HL-60 (cell line): Measurements from ENCODE around the gene AURKA.

ENCODE experiments used
- DNase-seq, 2 experiments: peaks; one replicate each; pipeline ENCODE4 v3.0.0-alpha.2; 2010 to 2020; ENCODE audit warnings: low read depth in 1 of 2, low spot score in 1 of 2
- H3K27ac ChIP-seq: fragments of 250-450 bp; sonication (Bioruptor Pico); replicated peaks from 2 replicates; pipeline ENCODE4 v1.5.1; 2020; ENCODE audit warnings: mild to moderate bottlenecking, moderate library complexity
- H3K27me3 ChIP-seq: fragments of 250-450 bp; sonication (Bioruptor Pico); 2 replicates; pipeline ENCODE4 v1.5.1; 2021; ENCODE audit warnings: mild to moderate bottlenecking, moderate library complexity; ENCODE audit not compliant: insufficient read depth, poor library complexity, severe bottlenecking
- H3K4me3 ChIP-seq: replicated peaks from 2 replicates; pipeline ENCODE4 v1.5.1; 2011; ENCODE audit warnings: mild to moderate bottlenecking, control low read depth, low read length; ENCODE audit not compliant: insufficient read depth
- GABPA ChIP-seq: IDR thresholded peaks from 2 replicates; pipeline ENCODE4 v1.6.1; 2012; ENCODE audit warnings: low read depth
- POLR2AphosphoS5 ChIP-seq: IDR thresholded peaks from 2 replicates; pipeline ENCODE4 v1.6.1; 2012; ENCODE audit warnings: low read depth
- SPI1 ChIP-seq: IDR thresholded peaks from 2 replicates; pipeline ENCODE4 v1.6.1; 2012; ENCODE audit warnings: low read depth, mild to moderate bottlenecking, borderline replicate concordance
- TF ChIP-seq, protein P1 (sequence below): IDR thresholded peaks from 2 replicates; pipeline ENCODE4 v1.6.1; 2012; ENCODE audit warnings: low read depth; ENCODE audit not compliant: insufficient replicate concordance
- TF ChIP-seq, protein P2 (sequence below): IDR thresholded peaks from one replicate; pipeline ENCODE4 v1.5.1; 2011; ENCODE audit warnings: low read length, control low read depth, inconsistent platforms; ENCODE audit not compliant: insufficient read depth

The AURKA gene

DNA sequence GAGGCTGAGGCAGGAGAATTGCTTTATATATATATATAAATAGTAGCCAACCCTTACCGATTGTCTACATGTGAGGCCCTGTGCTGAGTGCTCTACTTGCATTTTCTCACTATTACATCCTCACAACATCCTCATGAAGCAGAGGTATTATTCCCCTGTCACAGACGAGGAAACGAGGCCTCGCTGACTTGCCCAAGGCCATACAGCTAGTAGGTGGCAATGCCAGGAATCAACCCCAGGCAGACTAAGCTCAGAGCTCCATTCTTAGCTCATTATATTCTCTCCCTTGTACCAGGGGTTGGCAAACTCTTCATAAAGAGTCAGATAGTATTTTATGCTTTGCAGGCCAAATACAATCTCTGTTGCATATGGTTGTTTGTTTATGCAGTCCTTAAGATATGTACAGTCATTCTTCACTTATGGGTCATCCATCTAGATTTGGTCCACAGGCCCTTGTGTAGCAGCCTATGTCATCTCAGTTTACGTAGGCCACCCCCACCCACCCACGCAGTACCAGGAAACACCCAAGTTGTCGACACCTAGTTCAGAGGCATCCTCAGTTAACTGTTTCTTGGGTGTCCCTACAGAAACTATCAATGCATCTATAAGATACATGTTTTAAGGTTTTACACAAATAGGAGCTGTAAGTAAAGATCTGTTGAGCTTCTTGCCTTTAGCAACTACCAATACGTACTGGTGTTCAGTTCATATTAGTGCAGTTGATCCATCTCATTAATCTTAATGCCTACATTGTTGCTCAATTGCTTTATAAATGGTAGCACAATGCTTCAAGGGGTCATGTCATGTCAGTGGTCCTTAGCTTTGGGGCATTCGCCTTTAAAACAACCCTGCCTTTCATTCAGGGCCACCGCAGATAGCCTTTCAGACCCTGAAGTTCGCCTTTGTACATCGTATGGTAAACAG lies 23.1 kb upstream of the AURKA start:
- Histone ChIP-seq H3K27me3 (no peaks in the 10 kb centered on the region), H3K4me3 (no peak overlapping the region), H3K27ac (no peak overlapping the region)
- TF ChIP-seq POLR2AphosphoS5: no peak
- TF ChIP-seq, protein P1, sequence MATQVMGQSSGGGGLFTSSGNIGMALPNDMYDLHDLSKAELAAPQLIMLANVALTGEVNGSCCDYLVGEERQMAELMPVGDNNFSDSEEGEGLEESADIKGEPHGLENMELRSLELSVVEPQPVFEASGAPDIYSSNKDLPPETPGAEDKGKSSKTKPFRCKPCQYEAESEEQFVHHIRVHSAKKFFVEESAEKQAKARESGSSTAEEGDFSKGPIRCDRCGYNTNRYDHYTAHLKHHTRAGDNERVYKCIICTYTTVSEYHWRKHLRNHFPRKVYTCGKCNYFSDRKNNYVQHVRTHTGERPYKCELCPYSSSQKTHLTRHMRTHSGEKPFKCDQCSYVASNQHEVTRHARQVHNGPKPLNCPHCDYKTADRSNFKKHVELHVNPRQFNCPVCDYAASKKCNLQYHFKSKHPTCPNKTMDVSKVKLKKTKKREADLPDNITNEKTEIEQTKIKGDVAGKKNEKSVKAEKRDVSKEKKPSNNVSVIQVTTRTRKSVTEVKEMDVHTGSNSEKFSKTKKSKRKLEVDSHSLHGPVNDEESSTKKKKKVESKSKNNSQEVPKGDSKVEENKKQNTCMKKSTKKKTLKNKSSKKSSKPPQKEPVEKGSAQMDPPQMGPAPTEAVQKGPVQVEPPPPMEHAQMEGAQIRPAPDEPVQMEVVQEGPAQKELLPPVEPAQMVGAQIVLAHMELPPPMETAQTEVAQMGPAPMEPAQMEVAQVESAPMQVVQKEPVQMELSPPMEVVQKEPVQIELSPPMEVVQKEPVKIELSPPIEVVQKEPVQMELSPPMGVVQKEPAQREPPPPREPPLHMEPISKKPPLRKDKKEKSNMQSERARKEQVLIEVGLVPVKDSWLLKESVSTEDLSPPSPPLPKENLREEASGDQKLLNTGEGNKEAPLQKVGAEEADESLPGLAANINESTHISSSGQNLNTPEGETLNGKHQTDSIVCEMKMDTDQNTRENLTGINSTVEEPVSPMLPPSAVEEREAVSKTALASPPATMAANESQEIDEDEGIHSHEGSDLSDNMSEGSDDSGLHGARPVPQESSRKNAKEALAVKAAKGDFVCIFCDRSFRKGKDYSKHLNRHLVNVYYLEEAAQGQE: no peak
- TF ChIP-seq GABPA: no peak
- TF ChIP-seq, protein P2, sequence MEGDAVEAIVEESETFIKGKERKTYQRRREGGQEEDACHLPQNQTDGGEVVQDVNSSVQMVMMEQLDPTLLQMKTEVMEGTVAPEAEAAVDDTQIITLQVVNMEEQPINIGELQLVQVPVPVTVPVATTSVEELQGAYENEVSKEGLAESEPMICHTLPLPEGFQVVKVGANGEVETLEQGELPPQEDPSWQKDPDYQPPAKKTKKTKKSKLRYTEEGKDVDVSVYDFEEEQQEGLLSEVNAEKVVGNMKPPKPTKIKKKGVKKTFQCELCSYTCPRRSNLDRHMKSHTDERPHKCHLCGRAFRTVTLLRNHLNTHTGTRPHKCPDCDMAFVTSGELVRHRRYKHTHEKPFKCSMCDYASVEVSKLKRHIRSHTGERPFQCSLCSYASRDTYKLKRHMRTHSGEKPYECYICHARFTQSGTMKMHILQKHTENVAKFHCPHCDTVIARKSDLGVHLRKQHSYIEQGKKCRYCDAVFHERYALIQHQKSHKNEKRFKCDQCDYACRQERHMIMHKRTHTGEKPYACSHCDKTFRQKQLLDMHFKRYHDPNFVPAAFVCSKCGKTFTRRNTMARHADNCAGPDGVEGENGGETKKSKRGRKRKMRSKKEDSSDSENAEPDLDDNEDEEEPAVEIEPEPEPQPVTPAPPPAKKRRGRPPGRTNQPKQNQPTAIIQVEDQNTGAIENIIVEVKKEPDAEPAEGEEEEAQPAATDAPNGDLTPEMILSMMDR: no peak
- TF ChIP-seq SPI1: no peak
- DNase-seq: no peak

DNA sequence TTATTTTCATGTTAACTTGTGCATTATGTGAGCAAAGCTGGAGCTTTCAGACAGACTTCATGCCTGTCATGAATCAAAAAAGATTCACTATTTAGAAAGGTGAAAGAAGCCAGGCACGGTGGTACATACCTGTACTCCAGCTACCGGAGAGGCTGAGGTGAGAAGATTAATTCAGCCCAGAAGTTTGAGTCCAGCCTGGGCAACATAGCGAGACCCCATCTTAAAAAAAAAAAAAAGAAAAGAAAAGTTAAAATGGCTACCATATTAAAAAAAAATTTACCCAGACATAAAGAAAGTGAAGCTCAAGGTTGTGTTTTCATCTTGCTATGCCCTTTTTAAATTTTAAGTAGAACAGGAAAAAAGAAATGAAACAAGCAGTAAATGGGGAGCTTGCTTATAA lies 20.9 kb upstream of the AURKA start:
- DNase-seq: no peak
- Histone ChIP-seq H3K4me3 (peak overlapping the region; percentile 42), H3K27me3 (no peaks in the 10 kb centered on the region), H3K27ac (peak overlapping the region; percentile 68)
- no peak for TF ChIP-seq GABPA
- TF ChIP-seq POLR2AphosphoS5: no peak
- TF ChIP-seq, protein P1: no peak

DNA sequence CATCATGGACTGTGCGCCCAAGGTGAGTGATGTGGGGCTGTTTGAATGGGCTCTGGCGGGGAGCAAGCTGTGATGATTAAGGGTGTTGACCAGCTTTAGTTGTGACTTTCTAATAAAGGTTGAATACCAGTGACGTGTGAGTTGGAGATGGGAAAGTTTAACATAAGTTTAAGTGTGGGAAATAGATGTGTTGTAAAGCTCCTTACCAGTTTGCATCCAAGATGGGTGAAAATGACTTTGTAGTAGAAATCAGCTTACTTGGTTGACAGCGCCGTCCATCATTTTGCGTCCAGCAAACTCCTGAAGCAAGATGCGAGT lies 20.4 kb upstream of the AURKA start:
- H3K27ac ChIP-seq: peak overlapping the region; percentile 68
- DNase-seq: no peak
- no peaks in the 10 kb centered on the region for H3K27me3 ChIP-seq
- peak overlapping the region; percentile 42 for H3K4me3 ChIP-seq
- TF ChIP-seq, protein P1: no peak
- TF ChIP-seq SPI1 (no peak), POLR2AphosphoS5 (no peak; the same call in 1 of the 2 replicates), GABPA (no peak)
- TF ChIP-seq, protein P2: no peak
